Mesothelial cell of epicardium (in vitro differentiated cells): Measurements from ENCODE around the gene ELMO3. TPM values are rescaled to one million over a fixed set of nuclear protein-coding genes. Genes with fewer than 3 reads are reported as not detected.
A peak's percentile ranks its signal among the peaks of the same experiment; 100 is the strongest.

Experiments used
- DNase-seq, 2 experiments: peaks; one replicate each; pipeline ENCODE4 v3.0.0; 2021; ENCODE audit warnings: low spot score in 2 of 2; ENCODE audit not compliant: unreplicated experiment in 2 of 2
- H3K27ac Mint-ChIP-seq: 2 replicates; pipeline ENCODE4 v1.8.0; 2021; ENCODE audit warnings: mixed read lengths
- H3K27me3 Mint-ChIP-seq: 2 replicates; pipeline ENCODE4 v1.8.0; 2021; ENCODE audit warnings: low read depth, mixed read lengths
- H3K36me3 Mint-ChIP-seq: 2 replicates; pipeline ENCODE4 v1.8.0; 2021; ENCODE audit warnings: mixed read lengths
- H3K4me1 Mint-ChIP-seq: 2 replicates; pipeline ENCODE4 v1.8.0; 2021; ENCODE audit warnings: mixed read lengths
- H3K4me3 Mint-ChIP-seq: 2 replicates; pipeline ENCODE4 v1.8.0; 2021; ENCODE audit warnings: mild to moderate bottlenecking, moderate library complexity, mixed read lengths
- H3K9me3 Mint-ChIP-seq: 2 replicates; pipeline ENCODE4 v1.8.0; 2021; ENCODE audit warnings: mixed read lengths
- CTCF ChIP-seq: fragments of 200-600 bp; sonication (generic); IDR thresholded peaks from one replicate; pipeline ENCODE4 v1.5.0; 2021; ENCODE audit warnings: antibody characterized with exemption; ENCODE audit not compliant: unreplicated experiment
- total RNA-seq: library from RNA; stranded (reverse); gene quantifications from 3 replicates; pipeline ENCODE4 v1.2.1, GENCODE V29; 2021

The ELMO3 gene
- total RNA-seq, 1 donor from 2014 or later, result 9.7 TPM

GRCh38 chr16:67163999-67164558 is 34.9 kb upstream of the ELMO3 start:
- Mint-ChIP-seq H3K9me3 (no peaks in the 10 kb centered on the region), H3K27ac (no peak overlapping the region), H3K4me1 (peaks cover 24% of the 10 kb centered on the region), H3K4me3 (peak overlapping the region; percentile 49), H3K27me3 (peaks cover 95% of the 10 kb centered on the region), H3K36me3 (no peaks in the 10 kb centered on the region)
- no peak for TF ChIP-seq CTCF
- DNase-seq, result no peak

GRCh38 chr16:67164599-67165061 is 34.3 kb upstream of the ELMO3 start, which contains the start of gene HSF4:
Gene HSF4 (plus strand): TSS chr16:67164745. CDS start chr16:67164812, 67 bp downstream.
- TF ChIP-seq CTCF, result no peak
- Mint-ChIP-seq H3K27me3 (peaks cover 95% of the 10 kb centered on the region), H3K27ac (no peak within 1 kb of the TSS), H3K36me3 (no peaks in the 10 kb centered on the region), H3K4me1 (peaks cover 27% of the 10 kb centered on the region), H3K9me3 (no peaks in the 10 kb centered on the region), H3K4me3 (peak within 1 kb of the TSS; percentile 49)
- no peak for DNase-seq

GRCh38 chr16:67165121-67166078 is 33.5 kb upstream of the ELMO3 start:
- Mint-ChIP-seq H3K9me3 (no peaks in the 10 kb centered on the region), H3K27ac (no peak overlapping the region), H3K27me3 (peaks cover 91% of the 10 kb centered on the region), H3K4me3 (peak overlapping the region; percentile 46), H3K36me3 (no peaks in the 10 kb centered on the region), H3K4me1 (peaks cover 29% of the 10 kb centered on the region)
- no peak for TF ChIP-seq CTCF
- no peak for DNase-seq

GRCh38 chr16:67166110-67166547 is 32.8 kb upstream of the ELMO3 start:
- no peak for DNase-seq
- Mint-ChIP-seq H3K27ac (no peak overlapping the region), H3K4me3 (no peak overlapping the region), H3K4me1 (peaks cover 27% of the 10 kb centered on the region), H3K9me3 (no peaks in the 10 kb centered on the region), H3K36me3 (no peaks in the 10 kb centered on the region), H3K27me3 (peaks cover 85% of the 10 kb centered on the region)
- no peak for TF ChIP-seq CTCF

GRCh38 chr16:67166598-67167168 is 32.2 kb upstream of the ELMO3 start:
- Mint-ChIP-seq H3K27me3 (peaks cover 83% of the 10 kb centered on the region), H3K4me3 (no peak overlapping the region), H3K36me3 (no peaks in the 10 kb centered on the region), H3K4me1 (peaks cover 33% of the 10 kb centered on the region), H3K9me3 (no peaks in the 10 kb centered on the region), H3K27ac (no peak overlapping the region)
- TF ChIP-seq CTCF, result no peak
- DNase-seq, result no peak
